Measurements from ENCODE around the gene UAP1. TPM values are rescaled to one million over a fixed set of nuclear protein-coding genes. Genes with fewer than 3 reads are reported as not detected.
A peak's percentile ranks its signal among the peaks of the same experiment; 100 is the strongest.

UAP1 gene
- total RNA-seq, 1 experiment from 2014 or later = 76.1 TPM

GRCh38 chr1:162617513-162617912 lies 56.0 kb downstream of the UAP1 start:
- peaks cover 6% of the 10 kb centered on the region; the same call in 1 of the 2 replicates for H3K9me3 ChIP-seq (replicated peaks)
- H3K27ac ChIP-seq = no peak overlapping the region
- H3K27me3 ChIP-seq = no peaks in the 10 kb centered on the region
- no peak for DNase-seq
- H3K4me3 ChIP-seq = no peak overlapping the region
- H3K36me3 ChIP-seq = no peaks in the 10 kb centered on the region
- no peaks in the 10 kb centered on the region for H3K4me1 ChIP-seq

DNA sequence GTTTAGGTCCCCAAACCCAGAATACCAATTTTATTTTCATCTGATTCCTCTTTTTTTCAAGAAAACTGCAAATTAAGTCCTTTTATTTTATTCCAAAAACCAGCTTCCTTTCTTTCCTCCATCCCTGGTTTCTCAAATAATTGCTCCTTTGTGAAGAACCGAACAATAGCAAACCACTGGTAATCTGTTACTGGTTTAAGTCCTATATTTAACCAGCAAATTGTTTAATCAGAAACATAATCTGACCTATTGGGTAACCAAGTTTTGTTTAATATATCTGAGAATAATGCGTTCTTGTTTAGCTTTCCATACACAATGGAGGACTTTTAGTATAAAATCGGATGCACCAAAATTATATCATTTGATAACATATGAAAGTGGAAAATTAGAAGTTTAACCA lies 57.6 kb downstream of the UAP1 start:
- no peak for DNase-seq
- H3K36me3 ChIP-seq = no peaks in the 10 kb centered on the region
- no peaks in the 10 kb centered on the region for H3K27me3 ChIP-seq
- H3K4me1 ChIP-seq = no peaks in the 10 kb centered on the region
- H3K4me3 ChIP-seq = no peak overlapping the region
- peaks cover 6% of the 10 kb centered on the region; the same call in 1 of the 2 replicates for H3K9me3 ChIP-seq (replicated peaks)
- no peak overlapping the region for H3K27ac ChIP-seq

DNA sequence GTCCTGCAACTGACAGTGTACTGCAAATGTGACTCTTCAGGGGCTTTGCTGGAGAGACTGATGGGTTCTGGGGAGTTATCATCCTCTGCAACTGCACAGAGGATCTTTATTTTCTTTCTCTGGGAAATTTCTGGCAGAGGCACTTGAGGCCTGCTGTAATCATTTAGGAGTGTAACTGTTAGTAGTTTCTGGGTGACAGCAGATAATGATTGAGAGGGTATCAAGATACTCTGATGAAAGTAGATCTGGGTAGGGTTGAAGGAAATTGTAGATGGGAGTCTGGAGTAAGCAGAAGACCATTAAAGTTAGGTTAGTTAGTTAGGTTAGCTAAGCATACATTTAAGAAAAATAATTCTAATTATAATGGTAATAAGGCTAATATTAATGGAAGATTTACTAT lies 59.7 kb downstream of the UAP1 start:
- Histone ChIP-seq H3K4me3 (no peak overlapping the region), H3K27me3 (no peaks in the 10 kb centered on the region), H3K36me3 (no peaks in the 10 kb centered on the region), H3K4me1 (no peaks in the 10 kb centered on the region), H3K9me3 (replicated peaks) (peaks cover 6% of the 10 kb centered on the region; the same call in 1 of the 2 replicates), H3K27ac (no peak overlapping the region)
- no peak for DNase-seq

DNA sequence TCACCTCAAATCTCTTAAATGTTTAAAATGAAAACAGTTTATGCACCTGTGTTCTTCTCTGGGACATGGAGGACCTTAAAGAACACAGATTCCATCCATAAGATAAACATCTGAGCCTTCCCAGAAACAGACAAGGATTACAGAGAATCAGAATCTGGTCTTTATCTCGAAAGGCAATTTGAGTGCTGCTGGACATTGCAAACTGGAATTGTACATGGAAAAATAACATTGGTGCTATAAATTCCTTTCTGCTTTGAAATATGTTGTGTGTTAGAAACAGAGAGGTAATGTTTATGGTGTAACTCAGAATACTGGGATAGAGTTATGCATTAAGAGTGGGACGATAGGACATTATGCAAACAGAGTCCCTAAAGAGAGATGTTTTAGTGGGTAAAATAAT lies 64.2 kb downstream of the UAP1 start:
- Histone ChIP-seq H3K36me3 (no peaks in the 10 kb centered on the region), H3K27ac (no peak overlapping the region), H3K4me3 (no peak overlapping the region), H3K9me3 (replicated peaks) (no peaks in the 10 kb centered on the region), H3K4me1 (peaks cover 13% of the 10 kb centered on the region), H3K27me3 (no peaks in the 10 kb centered on the region)
- no peak for DNase-seq

GRCh38 chr1:162626094-162626493 lies 64.6 kb downstream of the UAP1 start:
- Histone ChIP-seq H3K27me3 (no peaks in the 10 kb centered on the region), H3K4me1 (peaks cover 13% of the 10 kb centered on the region), H3K4me3 (no peak overlapping the region), H3K27ac (no peak overlapping the region), H3K36me3 (no peaks in the 10 kb centered on the region), H3K9me3 (replicated peaks) (no peaks in the 10 kb centered on the region)
- DNase-seq = no peak

- H3K4me3 ChIP-seq = no peak overlapping the region
- no peaks in the 10 kb centered on the region for H3K9me3 ChIP-seq (replicated peaks)
These were observed 65.2 kb downstream of the UAP1 start for GRCh38 chr1:162626761-162627160.

DNA sequence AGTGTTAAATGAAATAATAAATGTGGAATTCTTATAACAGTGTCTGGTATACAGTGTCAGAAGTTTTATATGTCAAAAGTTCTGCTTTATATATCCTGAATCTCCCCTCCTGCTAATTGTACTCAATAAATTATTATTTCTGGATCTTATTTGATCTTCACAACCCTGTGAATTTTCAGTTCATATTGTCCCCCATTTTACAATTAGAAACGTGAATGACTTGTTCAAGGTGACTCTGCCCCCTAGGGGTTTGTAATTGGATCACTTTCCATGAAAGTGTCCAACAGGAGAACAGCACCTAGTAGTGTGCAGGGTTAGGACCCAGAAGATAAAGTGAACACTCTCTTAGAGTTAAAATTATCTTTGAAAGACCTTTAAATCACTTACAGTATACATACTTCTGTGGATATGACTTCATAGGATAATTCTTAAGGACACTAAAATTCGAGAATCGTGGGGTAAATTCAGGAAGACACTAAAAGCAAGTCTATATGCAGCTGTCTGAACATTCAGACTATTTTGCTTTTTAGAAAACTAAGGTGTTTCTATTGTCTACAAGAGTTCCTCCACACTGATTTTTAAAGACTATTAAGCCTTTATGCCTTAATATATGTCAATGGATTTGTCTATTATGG lies 66.3 kb downstream of the UAP1 start:
- no peaks in the 10 kb centered on the region for H3K9me3 ChIP-seq (replicated peaks)
- no peak overlapping the region for H3K4me3 ChIP-seq
- no peaks in the 10 kb centered on the region for H3K36me3 ChIP-seq
- H3K27ac ChIP-seq = no peak overlapping the region
- H3K4me1 ChIP-seq = peaks cover 13% of the 10 kb centered on the region
- peak; percentile 22 to 50 for DNase-seq
- no peaks in the 10 kb centered on the region for H3K27me3 ChIP-seq

More at GRCh38 chr1:162626761-162627160, 65.2 kb downstream of the UAP1 start:
- Histone ChIP-seq H3K4me1 (peaks cover 13% of the 10 kb centered on the region), H3K27ac (no peak overlapping the region), H3K27me3 (no peaks in the 10 kb centered on the region), H3K36me3 (no peaks in the 10 kb centered on the region)
- no peak for DNase-seq

- no peak for DNase-seq
- no peak overlapping the region for H3K4me3 ChIP-seq
- no peaks in the 10 kb centered on the region for H3K27me3 ChIP-seq
- no peak overlapping the region for H3K27ac ChIP-seq
- H3K36me3 ChIP-seq = no peaks in the 10 kb centered on the region
- peaks cover 13% of the 10 kb centered on the region for H3K4me1 ChIP-seq
- H3K9me3 ChIP-seq (replicated peaks) = no peaks in the 10 kb centered on the region
These were observed 67.6 kb downstream of the UAP1 start for GRCh38 chr1:162629077-162629627.

GRCh38 chr1:162629651-162630050 lies 68.1 kb downstream of the UAP1 start:
- peaks cover 13% of the 10 kb centered on the region for H3K4me1 ChIP-seq
- H3K27me3 ChIP-seq = no peaks in the 10 kb centered on the region
- H3K27ac ChIP-seq = no peak overlapping the region
- no peak overlapping the region for H3K4me3 ChIP-seq
- no peaks in the 10 kb centered on the region for H3K36me3 ChIP-seq
- H3K9me3 ChIP-seq (replicated peaks) = no peaks in the 10 kb centered on the region
- no peak for DNase-seq

DNA sequence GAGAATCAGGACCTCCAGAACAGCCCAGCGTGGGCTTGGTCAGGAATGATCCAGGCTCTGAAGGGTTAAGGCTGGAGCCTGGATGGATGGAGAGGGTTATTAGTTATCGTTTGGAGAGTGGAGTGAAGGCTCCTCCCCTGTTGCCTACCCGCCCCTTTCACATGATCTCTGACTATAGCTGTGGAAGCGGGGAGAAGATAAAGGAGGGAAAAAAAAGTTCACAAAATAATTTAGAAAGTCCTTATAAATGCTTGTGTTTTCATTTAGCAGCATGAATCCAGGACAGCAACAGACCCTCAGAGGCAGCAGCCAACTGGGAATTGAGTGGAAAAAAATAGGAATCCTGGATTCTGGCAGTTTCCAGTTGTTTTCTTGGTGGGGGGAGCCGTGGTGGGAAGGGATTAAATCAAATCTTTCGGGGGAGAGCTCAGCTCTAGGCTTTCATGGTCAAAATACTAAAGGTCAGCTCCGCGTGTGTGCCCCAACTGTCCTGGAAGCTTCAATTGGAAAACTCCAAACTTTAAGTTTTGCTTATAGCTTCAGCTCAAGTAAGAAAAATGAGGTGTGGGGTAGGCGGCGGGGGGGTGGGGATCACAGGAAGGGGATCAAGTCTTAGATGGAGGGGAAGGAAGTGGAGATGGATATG lies 70.1 kb downstream of the UAP1 start:
- Histone ChIP-seq H3K9me3 (replicated peaks) (no peaks in the 10 kb centered on the region), H3K4me1 (peaks cover 13% of the 10 kb centered on the region), H3K27ac (peak overlapping the region; percentile 93), H3K27me3 (no peaks in the 10 kb centered on the region), H3K36me3 (no peaks in the 10 kb centered on the region), H3K4me3 (peak overlapping the region; percentile 67)
- peak; percentile 79 to 91 for DNase-seq

DNA sequence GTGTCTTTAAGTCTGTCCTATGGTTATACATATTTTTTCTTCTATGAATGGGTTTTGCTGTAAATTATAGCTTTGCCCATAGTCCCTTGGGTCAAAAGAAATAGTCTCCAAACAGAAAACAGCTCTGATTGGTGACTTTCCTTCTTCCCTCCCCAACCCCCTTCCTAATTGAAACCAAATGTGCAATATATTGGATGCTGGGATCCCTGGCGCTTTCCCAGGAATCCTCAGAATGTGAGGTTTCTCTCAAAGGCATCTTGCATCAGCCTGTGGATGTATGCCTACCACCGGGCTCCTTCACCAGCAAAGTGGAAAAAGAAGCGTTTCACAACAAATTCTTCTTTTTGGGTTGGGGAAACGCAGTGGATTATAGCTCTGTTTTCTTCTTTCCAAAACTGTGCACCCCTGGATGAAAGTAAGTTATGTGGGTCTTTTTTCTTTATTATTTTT lies 70.7 kb downstream of the UAP1 start, which contains the start of gene DDR2:
Gene DDR2, plus strand, starts transcription at position 248 of the 450 bp plus-strand sequence. CDS start 86,600 bp downstream, outside the sequence.
- no peaks in the 10 kb centered on the region for H3K9me3 ChIP-seq (replicated peaks)
- peak; percentile 74 to 85 for DNase-seq
- H3K27me3 ChIP-seq = no peaks in the 10 kb centered on the region
- peak within 1 kb of the TSS; percentile 67 for H3K4me3 ChIP-seq
- H3K27ac ChIP-seq = peak within 1 kb of the TSS; percentile 93
- no peaks in the 10 kb centered on the region for H3K36me3 ChIP-seq
- peaks cover 13% of the 10 kb centered on the region for H3K4me1 ChIP-seq

DNA sequence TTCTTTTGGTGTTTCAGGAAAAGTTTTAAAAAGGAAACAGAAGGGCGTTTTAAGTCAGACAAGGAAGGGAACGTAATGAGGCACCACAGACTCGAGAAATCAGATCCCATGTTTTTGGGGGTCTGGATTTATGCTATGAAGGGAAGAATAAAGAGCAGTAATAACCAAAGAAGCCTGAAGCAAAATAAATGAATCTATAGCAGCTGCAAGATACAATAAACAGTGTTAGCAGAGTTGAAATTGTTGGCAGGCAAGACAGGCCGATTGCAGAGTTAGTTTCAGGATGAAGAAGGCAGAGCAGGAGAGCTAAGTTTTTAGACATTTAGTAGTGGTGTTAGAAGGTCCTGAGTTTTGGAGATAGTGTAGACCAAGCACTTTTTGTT lies 71.2 kb downstream of the UAP1 start:
- peaks cover 13% of the 10 kb centered on the region for H3K4me1 ChIP-seq
- H3K36me3 ChIP-seq = no peaks in the 10 kb centered on the region
- peak overlapping the region; percentile 93 for H3K27ac ChIP-seq
- H3K9me3 ChIP-seq (replicated peaks) = no peaks in the 10 kb centered on the region
- peak overlapping the region; percentile 67 for H3K4me3 ChIP-seq
- peak; percentile 24 to 59 for DNase-seq
- H3K27me3 ChIP-seq = no peaks in the 10 kb centered on the region

- peaks cover 13% of the 10 kb centered on the region for H3K4me1 ChIP-seq
- no peaks in the 10 kb centered on the region for H3K27me3 ChIP-seq
- peak overlapping the region; percentile 93 for H3K27ac ChIP-seq
- peak; percentile 40 to 65 for DNase-seq
- no peaks in the 10 kb centered on the region for H3K36me3 ChIP-seq
- no peaks in the 10 kb centered on the region for H3K9me3 ChIP-seq (replicated peaks)
- H3K4me3 ChIP-seq = peak overlapping the region; percentile 67
These were observed 71.7 kb downstream of the UAP1 start for GRCh38 chr1:162633081-162633762.

DNA sequence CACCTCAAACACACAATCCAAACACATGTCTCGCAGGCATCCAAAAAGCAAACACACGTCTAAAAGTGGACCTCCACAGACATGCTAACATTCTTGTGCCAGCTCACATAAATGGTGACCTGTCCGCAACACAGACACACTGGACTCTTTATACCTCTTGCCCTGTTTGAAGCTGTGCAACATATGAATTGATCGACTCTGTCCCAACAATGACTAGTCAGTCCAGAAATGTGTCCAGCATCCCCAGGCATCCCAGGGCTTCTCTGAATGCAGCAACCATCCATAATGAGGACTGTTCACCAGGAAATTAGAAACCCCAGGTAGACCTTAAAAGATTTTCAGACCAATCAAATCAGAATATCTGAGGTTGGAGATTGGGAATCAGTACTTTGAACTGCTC lies 73.9 kb downstream of the UAP1 start:
- Histone ChIP-seq H3K27ac (no peak overlapping the region), H3K9me3 (replicated peaks) (no peaks in the 10 kb centered on the region), H3K36me3 (peaks cover 5% of the 10 kb centered on the region; the same call in 1 of the 2 replicates), H3K4me3 (no peak overlapping the region), H3K4me1 (peaks cover 3% of the 10 kb centered on the region), H3K27me3 (no peaks in the 10 kb centered on the region)
- no peak for DNase-seq

- Histone ChIP-seq H3K27me3 (no peaks in the 10 kb centered on the region), H3K4me3 (no peak overlapping the region), H3K4me1 (no peaks in the 10 kb centered on the region; the same call in 1 of the 2 replicates), H3K27ac (no peak overlapping the region), H3K36me3 (peaks cover 5% of the 10 kb centered on the region; the same call in 1 of the 2 replicates), H3K9me3 (replicated peaks) (no peaks in the 10 kb centered on the region)
- DNase-seq = no peak
These were observed 78.2 kb downstream of the UAP1 start for GRCh38 chr1:162639718-162640117.
